ENCODE data around the gene TTLL11. TPM values are rescaled to one million over a fixed set of nuclear protein-coding genes. Genes with fewer than 3 reads are reported as not detected.

TTLL11 gene
- total RNA-seq, 4 donors from 2014 or later = 15.1 to 42.6 (median 29.1) TPM

DNA sequence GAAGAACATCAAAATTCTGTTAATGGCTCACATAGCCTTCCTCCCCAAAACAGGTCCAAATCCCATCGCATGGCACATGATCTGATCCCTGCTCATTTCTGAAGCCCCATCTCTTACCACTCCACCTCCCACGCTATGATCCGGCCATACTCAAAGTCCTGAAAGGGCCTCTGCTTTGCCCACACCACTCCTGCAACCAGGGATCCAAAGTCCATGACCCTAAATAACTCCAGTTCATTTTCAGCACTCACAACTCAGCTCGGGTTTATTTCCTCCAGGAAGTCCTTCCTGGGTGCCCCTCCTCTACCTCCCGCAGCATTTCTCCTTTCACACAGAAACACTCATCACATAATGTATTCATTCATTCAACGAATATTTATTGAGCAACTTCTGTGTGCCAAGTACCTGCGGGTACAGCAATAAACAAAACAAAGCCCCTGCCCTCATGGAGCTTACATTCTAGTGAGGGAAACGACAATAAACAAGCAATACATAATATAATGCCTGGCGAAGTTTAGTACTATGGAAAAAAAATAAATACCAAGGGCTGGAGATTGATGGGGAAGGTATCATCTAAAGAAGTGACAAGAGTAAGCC is 2.7 kb downstream of the TTLL11 start:
- 72 to 85% methylated on average over 3 to 9 of the region's 9 CpGs for WGBS, 2 donors (ENCODE audit: low coverage in 1 of 2)
- H3K9me3 ChIP-seq = no peaks in the 10 kb centered on the region
- H3K27ac ChIP-seq = peak overlapping the region in 1 of 4 donors; percentile 88
- H3K27me3 ChIP-seq = no peaks in the 10 kb centered on the region
- TF ChIP-seq POLR2A (IDR thresholded peaks at IDR 0.05) = no peak
- no peak for TF ChIP-seq EP300 (IDR thresholded peaks at IDR 0.05)
- TF ChIP-seq POLR2AphosphoS5 (IDR thresholded peaks at IDR 0.05) = no peak
- H3K36me3 ChIP-seq = no peaks in the 10 kb centered on the region
- ATAC-seq = no peak
- no peak overlapping the region for H3K4me3 ChIP-seq
- peaks cover 0 to 85% (median 24%) of the 10 kb centered on the region in 3 donors for H3K4me1 ChIP-seq

- H3K9me3 ChIP-seq = no peaks in the 10 kb centered on the region
- ATAC-seq = no peak
- no peak overlapping the region for H3K4me3 ChIP-seq
- H3K36me3 ChIP-seq = no peaks in the 10 kb centered on the region
- TF ChIP-seq POLR2AphosphoS5 (IDR thresholded peaks at IDR 0.05) (no peak), POLR2A (IDR thresholded peaks at IDR 0.05) (no peak), EP300 (IDR thresholded peaks at IDR 0.05) (no peak)
- TF ChIP-seq, protein P1, sequence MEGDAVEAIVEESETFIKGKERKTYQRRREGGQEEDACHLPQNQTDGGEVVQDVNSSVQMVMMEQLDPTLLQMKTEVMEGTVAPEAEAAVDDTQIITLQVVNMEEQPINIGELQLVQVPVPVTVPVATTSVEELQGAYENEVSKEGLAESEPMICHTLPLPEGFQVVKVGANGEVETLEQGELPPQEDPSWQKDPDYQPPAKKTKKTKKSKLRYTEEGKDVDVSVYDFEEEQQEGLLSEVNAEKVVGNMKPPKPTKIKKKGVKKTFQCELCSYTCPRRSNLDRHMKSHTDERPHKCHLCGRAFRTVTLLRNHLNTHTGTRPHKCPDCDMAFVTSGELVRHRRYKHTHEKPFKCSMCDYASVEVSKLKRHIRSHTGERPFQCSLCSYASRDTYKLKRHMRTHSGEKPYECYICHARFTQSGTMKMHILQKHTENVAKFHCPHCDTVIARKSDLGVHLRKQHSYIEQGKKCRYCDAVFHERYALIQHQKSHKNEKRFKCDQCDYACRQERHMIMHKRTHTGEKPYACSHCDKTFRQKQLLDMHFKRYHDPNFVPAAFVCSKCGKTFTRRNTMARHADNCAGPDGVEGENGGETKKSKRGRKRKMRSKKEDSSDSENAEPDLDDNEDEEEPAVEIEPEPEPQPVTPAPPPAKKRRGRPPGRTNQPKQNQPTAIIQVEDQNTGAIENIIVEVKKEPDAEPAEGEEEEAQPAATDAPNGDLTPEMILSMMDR (IDR thresholded peaks at IDR 0.05) = no peak
- H3K4me1 ChIP-seq = peaks cover 0 to 91% (median 24%) of the 10 kb centered on the region in 3 donors
- peak overlapping the region in 2 of 4 donors; percentile 51 to 65 for H3K27ac ChIP-seq
- WGBS, 2 donors (ENCODE audit: low coverage in 1 of 2) = 25 to 51% methylated on average over 2 to 4 of the region's 4 CpGs
- H3K27me3 ChIP-seq = no peaks in the 10 kb centered on the region
Observed at GRCh38 chr9:122088880-122089706, 4.0 kb downstream of the TTLL11 start.

GRCh38 chr9:122087406-122088200 is 5.5 kb downstream of the TTLL11 start:
- Histone ChIP-seq H3K27me3 (no peaks in the 10 kb centered on the region), H3K9me3 (no peaks in the 10 kb centered on the region), H3K36me3 (no peaks in the 10 kb centered on the region), H3K4me1 (peaks cover 3 to 97% (median 24%) of the 10 kb centered on the region in 3 donors), H3K27ac (peak overlapping the region; percentile 14 to 65 (median 54)), H3K4me3 (no peak overlapping the region)
- no peak for ATAC-seq
- TF ChIP-seq POLR2AphosphoS5 (IDR thresholded peaks at IDR 0.05) (peak; percentile 82), EP300 (IDR thresholded peaks at IDR 0.05) (no peak), POLR2A (IDR thresholded peaks at IDR 0.05) (no peak)
- WGBS, 2 donors (ENCODE audit: low coverage in 1 of 2) = 43 to 57% methylated on average over 8 of the region's 8 CpGs

GRCh38 chr9:122086873-122087272 is 6.2 kb downstream of the TTLL11 start:
- TF ChIP-seq POLR2A (IDR thresholded peaks at IDR 0.05) (no peak), EP300 (IDR thresholded peaks at IDR 0.05) (no peak), POLR2AphosphoS5 (IDR thresholded peaks at IDR 0.05) (no peak)
- TF ChIP-seq, protein P1 (IDR thresholded peaks at IDR 0.05) = no peak
- Histone ChIP-seq H3K36me3 (no peaks in the 10 kb centered on the region), H3K4me1 (peaks cover 3 to 97% (median 21%) of the 10 kb centered on the region in 3 donors), H3K27ac (peak overlapping the region in 2 of 4 donors; percentile 51 to 65), H3K4me3 (no peak overlapping the region), H3K27me3 (no peaks in the 10 kb centered on the region), H3K9me3 (no peaks in the 10 kb centered on the region)
- 80 to 100% methylated on average over 1 of the region's 1 CpG for WGBS, 2 donors (ENCODE audit: low coverage in 1 of 2)
- ATAC-seq = no peak

DNA sequence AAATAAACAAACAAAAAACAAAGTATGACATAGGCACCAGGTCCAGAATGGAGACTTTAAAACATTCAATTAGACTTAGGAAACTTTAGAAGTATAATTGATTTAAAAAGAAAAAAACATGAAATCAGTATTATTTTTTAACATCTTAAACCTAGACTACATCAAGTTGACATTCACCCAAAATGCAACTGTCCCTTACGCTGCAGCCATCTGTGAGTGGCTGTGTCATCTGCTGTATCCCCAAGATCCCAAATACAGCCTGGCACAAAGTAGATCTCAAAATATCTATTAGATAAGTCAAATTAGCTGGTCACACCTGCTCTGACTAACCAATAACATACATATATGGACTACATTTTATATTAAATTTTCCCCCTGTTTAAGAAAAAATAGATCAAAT is 7.8 kb downstream of the TTLL11 start:
- no peaks in the 10 kb centered on the region for H3K27me3 ChIP-seq
- 100% methylated on average over 1 of the region's 1 CpG for WGBS, 2 donors (ENCODE audit: low coverage in 1 of 2)
- H3K9me3 ChIP-seq = no peaks in the 10 kb centered on the region
- peaks cover 5 to 97% (median 7%) of the 10 kb centered on the region in 3 donors for H3K4me1 ChIP-seq
- no peaks in the 10 kb centered on the region for H3K36me3 ChIP-seq
- peak overlapping the region in 1 of 4 donors; percentile 77 for H3K27ac ChIP-seq
- H3K4me3 ChIP-seq = no peak overlapping the region
- no peak for ATAC-seq
- no peak for TF ChIP-seq POLR2AphosphoS5 (IDR thresholded peaks at IDR 0.05)
- no peak for TF ChIP-seq POLR2A (IDR thresholded peaks at IDR 0.05)
- no peak for TF ChIP-seq EP300 (IDR thresholded peaks at IDR 0.05)
- TF ChIP-seq, protein P1 (IDR thresholded peaks at IDR 0.05) = no peak

Measured in gastroesophageal sphincter (tissue), 4 donors.